ENCODE results near the gene PYDC2.

The PYDC2 gene

GRCh38 chr3:191441687-191442086, 19.3 kb upstream of the PYDC2 start:
- H2AFZ ChIP-seq (ENCODE audit: low read length) = no peak overlapping the region
- H3K4me1 ChIP-seq (ENCODE audit: insufficient read depth, low read length, severe bottlenecking) = no peaks in the 10 kb centered on the region
- no peak overlapping the region for H3K27ac ChIP-seq (ENCODE audit: low read depth, low read length, poor library complexity, severe bottlenecking)
- H3K9ac ChIP-seq (ENCODE audit: low read length) = no peak overlapping the region
- no peak overlapping the region for H3K4me3 ChIP-seq (ENCODE audit: low read depth, low read length, poor library complexity, severe bottlenecking)
- H3F3A ChIP-seq (ENCODE audit: insufficient read depth, low read length) = no peaks in the 10 kb centered on the region
- H3K27me3 ChIP-seq (ENCODE audit: insufficient read depth, low read length) = no peaks in the 10 kb centered on the region
- no peak for TF ChIP-seq CTCF (IDR thresholded peaks at IDR 0.05; ENCODE audit: low read length)
- no peak for TF ChIP-seq EZH2 (IDR thresholded peaks at IDR 0.05; ENCODE audit: borderline replicate concordance, low read length)
- H4K20me1 ChIP-seq (ENCODE audit: insufficient read depth, low read length) = no peaks in the 10 kb centered on the region
- H3K79me2 ChIP-seq (ENCODE audit: insufficient read depth, low read length) = no peaks in the 10 kb centered on the region
- no peaks in the 10 kb centered on the region for H3K9me3 ChIP-seq (ENCODE audit: low read length)
- H3K4me2 ChIP-seq (ENCODE audit: low read length) = no peak overlapping the region
- H3K9me2 ChIP-seq (ENCODE audit: low read depth, low read length) = no peaks in the 10 kb centered on the region
- H3K36me3 ChIP-seq (ENCODE audit: insufficient read depth, low read length) = no peaks in the 10 kb centered on the region

- Histone ChIP-seq H3K79me2 (ENCODE audit: insufficient read depth, low read length) (no peaks in the 10 kb centered on the region), H2AFZ (ENCODE audit: low read length) (no peak overlapping the region)
Measured at GRCh38 chr3:191444569-191444968, 16.4 kb upstream of the PYDC2 start.

DNA sequence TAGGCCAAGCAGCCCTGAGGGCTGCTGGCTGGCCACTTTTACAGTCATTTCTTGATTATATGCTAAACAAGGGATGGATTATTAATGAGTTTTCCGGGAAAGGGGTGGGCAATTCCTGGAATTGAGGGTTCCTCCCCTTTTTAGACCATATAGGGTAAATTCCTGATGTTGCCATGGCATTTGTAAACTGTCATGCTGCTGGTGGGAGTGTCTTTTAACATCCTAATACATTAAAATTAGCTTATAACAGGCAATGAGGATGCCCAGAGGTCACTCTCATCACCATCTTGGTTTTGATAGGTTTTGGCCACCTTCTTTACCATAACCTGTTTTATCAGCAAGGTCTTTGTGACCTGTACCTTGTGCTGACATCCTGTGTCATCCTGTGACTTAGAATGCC, 11.7 kb upstream of the PYDC2 start:
- TF ChIP-seq CTCF (IDR thresholded peaks at IDR 0.05; ENCODE audit: low read length) (no peak), EZH2 (IDR thresholded peaks at IDR 0.05; ENCODE audit: borderline replicate concordance, low read length) (no peak)
- Histone ChIP-seq H3K9me3 (ENCODE audit: low read length) (no peaks in the 10 kb centered on the region), H3K27me3 (ENCODE audit: insufficient read depth, low read length) (no peaks in the 10 kb centered on the region), H3K4me2 (ENCODE audit: low read length) (no peak overlapping the region), H3K9me2 (ENCODE audit: low read depth, low read length) (no peaks in the 10 kb centered on the region), H4K20me1 (ENCODE audit: insufficient read depth, low read length) (no peaks in the 10 kb centered on the region), H3K27ac (ENCODE audit: low read depth, low read length, poor library complexity, severe bottlenecking) (no peak overlapping the region), H3K4me1 (ENCODE audit: insufficient read depth, low read length, severe bottlenecking) (no peaks in the 10 kb centered on the region), H3K9ac (ENCODE audit: low read length) (no peak overlapping the region), H3K4me3 (ENCODE audit: low read depth, low read length, poor library complexity, severe bottlenecking) (no peak overlapping the region), H3K79me2 (ENCODE audit: insufficient read depth, low read length) (no peaks in the 10 kb centered on the region), H3F3A (ENCODE audit: insufficient read depth, low read length) (no peaks in the 10 kb centered on the region), H2AFZ (ENCODE audit: low read length) (no peak overlapping the region), H3K36me3 (ENCODE audit: insufficient read depth, low read length) (no peaks in the 10 kb centered on the region)

More at GRCh38 chr3:191444569-191444968, 16.4 kb upstream of the PYDC2 start:
- Histone ChIP-seq H3K4me1 (ENCODE audit: insufficient read depth, low read length, severe bottlenecking) (no peaks in the 10 kb centered on the region), H3K4me2 (ENCODE audit: low read length) (no peak overlapping the region), H3K9ac (ENCODE audit: low read length) (no peak overlapping the region), H3K4me3 (ENCODE audit: low read depth, low read length, poor library complexity, severe bottlenecking) (no peak overlapping the region), H4K20me1 (ENCODE audit: insufficient read depth, low read length) (no peaks in the 10 kb centered on the region), H3K27me3 (ENCODE audit: insufficient read depth, low read length) (no peaks in the 10 kb centered on the region), H3K9me3 (ENCODE audit: low read length) (no peaks in the 10 kb centered on the region), H3K9me2 (ENCODE audit: low read depth, low read length) (no peaks in the 10 kb centered on the region), H3K36me3 (ENCODE audit: insufficient read depth, low read length) (no peaks in the 10 kb centered on the region), H3K27ac (ENCODE audit: low read depth, low read length, poor library complexity, severe bottlenecking) (no peak overlapping the region), H3F3A (ENCODE audit: insufficient read depth, low read length) (no peaks in the 10 kb centered on the region)
- TF ChIP-seq CTCF (IDR thresholded peaks at IDR 0.05; ENCODE audit: low read length) = no peak
- no peak for TF ChIP-seq EZH2 (IDR thresholded peaks at IDR 0.05; ENCODE audit: borderline replicate concordance, low read length)

Data from OCI-LY1 (cell line).